ENCODE measurements around the gene APOA4.
"Not testable (repeated sequence)": the region's sequence is repeated elsewhere in the genome, so short reads cannot be mapped to it uniquely, and the experiment has no call there.

APOA4 gene

DNA sequence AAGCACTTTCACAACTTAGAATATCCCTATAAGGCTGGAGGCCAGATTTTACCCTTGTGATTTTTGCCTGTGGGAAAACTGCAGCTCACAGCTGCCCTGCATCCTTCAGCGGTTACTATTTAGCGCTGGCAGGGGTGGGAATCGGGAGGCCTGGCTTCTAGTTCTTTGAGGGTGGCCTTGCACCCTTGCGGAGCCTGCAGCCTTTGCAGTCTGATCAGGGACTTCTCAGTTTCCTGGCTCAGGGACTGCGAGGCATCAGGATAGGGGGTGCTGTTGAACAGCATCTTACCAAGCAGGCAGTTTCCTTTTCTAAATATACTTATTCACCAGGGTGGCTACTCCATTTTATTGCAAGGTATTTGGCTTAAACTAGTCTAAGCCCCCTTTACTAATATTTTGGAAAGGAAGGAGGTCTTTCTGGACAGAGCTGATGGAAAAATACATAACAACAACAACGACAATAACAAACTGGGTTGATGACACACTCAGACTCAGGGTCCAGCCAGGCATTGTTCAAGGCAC, 17.2 kb upstream of the APOA4 start:
- H3K27ac ChIP-seq, result no peak overlapping the region
- TF ChIP-seq, protein P1, sequence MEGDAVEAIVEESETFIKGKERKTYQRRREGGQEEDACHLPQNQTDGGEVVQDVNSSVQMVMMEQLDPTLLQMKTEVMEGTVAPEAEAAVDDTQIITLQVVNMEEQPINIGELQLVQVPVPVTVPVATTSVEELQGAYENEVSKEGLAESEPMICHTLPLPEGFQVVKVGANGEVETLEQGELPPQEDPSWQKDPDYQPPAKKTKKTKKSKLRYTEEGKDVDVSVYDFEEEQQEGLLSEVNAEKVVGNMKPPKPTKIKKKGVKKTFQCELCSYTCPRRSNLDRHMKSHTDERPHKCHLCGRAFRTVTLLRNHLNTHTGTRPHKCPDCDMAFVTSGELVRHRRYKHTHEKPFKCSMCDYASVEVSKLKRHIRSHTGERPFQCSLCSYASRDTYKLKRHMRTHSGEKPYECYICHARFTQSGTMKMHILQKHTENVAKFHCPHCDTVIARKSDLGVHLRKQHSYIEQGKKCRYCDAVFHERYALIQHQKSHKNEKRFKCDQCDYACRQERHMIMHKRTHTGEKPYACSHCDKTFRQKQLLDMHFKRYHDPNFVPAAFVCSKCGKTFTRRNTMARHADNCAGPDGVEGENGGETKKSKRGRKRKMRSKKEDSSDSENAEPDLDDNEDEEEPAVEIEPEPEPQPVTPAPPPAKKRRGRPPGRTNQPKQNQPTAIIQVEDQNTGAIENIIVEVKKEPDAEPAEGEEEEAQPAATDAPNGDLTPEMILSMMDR (conservative IDR thresholded peaks at IDR 0.05), result no peak

DNA sequence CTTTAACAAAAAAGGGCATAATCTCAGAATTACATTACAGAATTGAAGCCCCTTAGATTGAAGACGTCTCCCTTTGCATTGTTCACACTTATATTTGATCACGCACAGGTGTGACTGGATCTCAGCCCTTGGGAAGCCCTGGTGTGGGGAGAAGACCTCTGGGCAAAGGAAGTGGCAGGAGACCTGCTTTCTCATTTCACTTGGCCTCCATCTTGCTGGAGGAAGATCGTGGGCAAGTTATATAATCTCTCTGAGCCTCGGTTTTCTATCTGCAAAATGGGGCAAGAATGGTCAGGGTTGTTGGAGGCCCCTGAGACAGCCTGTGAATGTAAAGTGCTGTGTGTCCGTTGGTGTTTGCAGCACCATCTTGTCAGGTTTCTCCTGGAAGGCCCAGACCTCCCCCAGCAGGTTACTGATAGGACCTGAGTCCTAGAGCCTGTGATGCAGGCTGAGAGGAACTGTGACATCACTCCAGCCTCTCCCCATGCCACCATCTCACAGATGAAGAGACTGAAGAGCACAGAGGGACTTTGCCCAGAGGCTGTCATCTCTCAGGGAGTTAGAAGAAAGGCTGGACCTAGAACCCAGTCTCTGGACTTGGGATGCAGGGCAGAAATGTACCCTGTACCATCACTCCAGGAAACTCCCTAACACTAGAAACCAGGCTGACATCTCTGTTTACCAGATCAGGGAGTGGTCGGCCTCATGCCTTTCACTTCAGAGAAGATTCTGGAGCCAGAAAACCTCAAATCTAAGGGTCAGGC, 15.4 kb upstream of the APOA4 start:
- TF ChIP-seq, protein P1 (conservative IDR thresholded peaks at IDR 0.05), result no peak
- no peak overlapping the region for H3K27ac ChIP-seq

DNA sequence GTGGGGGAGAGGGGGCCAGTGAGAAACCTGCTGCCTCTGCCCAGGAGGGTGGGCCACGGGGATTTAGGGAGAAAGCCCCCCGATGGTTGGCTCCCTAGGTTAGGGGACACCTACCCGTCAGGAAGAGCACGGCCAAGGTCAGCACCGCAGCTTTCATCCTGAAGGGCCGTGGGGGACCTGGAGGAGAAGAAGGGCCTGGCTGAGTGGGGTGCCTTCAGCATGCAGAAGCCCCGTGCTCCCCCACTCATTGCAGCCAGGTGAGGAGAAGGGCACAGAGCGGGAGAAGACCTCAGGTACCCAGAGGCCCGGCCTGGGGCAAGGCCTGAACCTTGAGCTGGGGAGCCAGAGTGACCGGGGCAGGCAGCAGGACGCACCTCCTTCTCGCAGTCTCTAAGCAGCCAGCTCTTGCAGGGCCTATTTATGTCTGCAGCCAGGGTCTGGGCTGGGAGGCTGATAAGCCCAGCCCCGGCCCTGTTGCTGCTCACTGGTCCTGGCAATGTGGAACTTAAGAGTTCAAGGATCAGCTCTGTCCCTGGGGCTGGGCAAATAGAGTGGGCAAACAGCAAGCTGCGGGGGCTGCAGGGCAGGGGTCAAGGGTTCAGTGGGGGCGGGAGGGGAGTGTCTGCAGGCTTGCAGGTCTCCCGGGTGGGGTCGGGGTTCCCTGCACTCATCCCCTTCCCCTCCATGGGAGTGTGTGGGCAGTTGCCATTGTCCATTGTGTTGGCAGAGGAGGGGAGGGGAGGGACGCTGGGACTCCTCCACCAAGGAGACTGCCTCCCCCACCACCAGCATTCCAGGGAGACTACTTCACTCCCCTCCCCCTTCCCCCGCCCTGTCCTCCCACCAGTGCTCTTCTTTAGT, 14.4 kb upstream of the APOA4 start, which contains the start of gene APOA1:
Gene APOA1 (minus strand): TSS at position 392 of the 861 bp plus-strand sequence. CDS start 235 bp downstream, at position 157.
- peak within 1 kb of the TSS; percentile 69 for H3K27ac ChIP-seq
- TF ChIP-seq, protein P1 (conservative IDR thresholded peaks at IDR 0.05), result no peak

DNA sequence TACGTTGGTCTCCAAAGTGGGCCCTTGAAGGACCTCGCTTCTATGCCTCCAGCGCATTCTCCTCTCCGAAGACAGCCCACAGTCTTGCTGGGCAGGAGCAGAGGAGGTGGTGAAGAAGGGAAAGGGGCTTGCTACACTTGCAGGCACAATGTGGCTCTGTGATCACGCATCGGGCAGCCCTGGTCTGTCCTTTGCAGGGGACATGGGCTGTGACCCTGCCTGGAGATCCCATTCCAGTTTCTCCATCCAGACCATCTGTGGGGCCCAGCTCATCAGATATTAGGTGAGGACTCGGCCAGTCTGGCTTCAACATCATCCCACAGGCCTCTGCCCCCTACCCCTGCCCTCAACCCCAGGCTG, 13.5 kb upstream of the APOA4 start:
- H3K27ac ChIP-seq, result peak overlapping the region; percentile 69
- TF ChIP-seq, protein P1 (conservative IDR thresholded peaks at IDR 0.05), result no peak

DNA sequence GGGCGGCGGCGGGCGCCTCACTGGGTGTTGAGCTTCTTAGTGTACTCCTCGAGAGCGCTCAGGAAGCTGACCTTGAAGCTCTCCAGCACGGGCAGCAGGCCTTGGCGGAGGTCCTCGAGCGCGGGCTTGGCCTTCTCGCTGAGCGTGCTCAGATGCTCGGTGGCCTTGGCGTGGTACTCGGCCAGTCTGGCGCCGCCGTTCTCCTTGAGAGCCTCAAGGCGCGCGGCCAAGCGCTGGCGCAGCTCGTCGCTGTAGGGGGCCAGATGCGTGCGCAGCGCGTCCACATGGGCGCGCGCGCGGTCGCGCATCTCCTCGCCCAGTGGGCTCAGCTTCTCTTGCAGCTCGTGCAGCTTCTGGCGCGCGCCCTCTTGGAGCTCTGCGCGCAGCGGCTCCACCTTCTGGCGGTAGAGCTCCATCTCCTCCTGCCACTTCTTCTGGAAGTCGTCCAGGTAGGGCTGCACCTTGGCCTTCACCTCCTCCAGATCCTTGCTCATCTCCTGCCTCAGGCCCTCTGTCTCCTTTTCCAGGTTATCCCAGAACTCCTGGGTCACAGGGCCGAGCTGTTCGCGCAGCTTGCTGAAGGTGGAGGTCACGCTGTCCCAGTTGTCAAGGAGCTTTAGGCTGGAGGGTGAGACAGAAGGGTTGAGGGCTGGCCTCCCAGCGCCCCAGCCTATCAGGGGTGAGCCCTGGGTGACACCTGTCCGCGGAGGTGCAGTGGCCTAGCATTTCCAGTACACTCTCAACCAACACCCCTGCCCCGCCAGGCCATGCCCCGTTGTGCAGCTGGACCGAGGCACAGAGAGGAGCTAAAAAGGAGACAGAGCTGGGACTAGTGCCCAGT, 12.9 kb upstream of the APOA4 start:
- TF ChIP-seq, protein P1 (conservative IDR thresholded peaks at IDR 0.05), result peak; percentile 91
- peak overlapping the region; percentile 69 for H3K27ac ChIP-seq

DNA sequence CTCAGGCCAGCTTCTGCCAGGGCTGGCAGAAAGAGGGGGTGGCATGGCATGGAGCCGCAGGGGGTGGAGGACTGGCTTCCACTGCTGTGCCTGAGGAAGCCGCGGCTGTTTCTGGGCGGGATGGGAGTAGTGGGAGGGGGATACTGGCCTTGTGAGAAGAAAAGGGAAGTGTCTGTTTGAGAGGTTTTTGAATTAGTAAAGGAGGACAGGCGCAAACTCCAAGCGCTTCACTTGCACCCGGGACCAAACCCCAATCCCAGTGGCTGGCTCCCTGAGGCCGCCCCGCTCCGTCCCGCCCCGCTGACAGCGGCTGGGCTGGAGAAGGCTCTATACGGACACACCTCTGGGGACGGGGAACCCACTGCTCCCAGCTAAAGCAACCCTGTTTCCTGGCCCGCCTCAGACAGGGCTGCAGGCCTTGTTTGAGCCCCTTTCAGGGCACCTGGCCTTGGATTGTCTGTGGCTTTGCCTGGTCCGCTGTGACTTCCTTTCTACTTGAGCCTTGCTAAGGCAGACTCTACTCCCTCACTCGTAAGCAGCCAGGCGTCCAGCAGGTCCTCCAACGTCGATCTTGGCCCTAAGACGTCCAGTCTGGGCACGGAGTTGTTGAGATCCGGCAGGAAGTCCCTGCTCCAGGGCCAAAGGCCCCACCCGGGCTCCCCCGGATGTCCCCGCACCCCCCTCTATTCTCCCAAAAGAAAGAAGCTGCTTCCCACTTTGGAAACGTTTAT, 12.1 kb upstream of the APOA4 start:
- TF ChIP-seq, protein P1 (conservative IDR thresholded peaks at IDR 0.05), result no peak
- H3K27ac ChIP-seq, result peak overlapping the region; percentile 69

DNA sequence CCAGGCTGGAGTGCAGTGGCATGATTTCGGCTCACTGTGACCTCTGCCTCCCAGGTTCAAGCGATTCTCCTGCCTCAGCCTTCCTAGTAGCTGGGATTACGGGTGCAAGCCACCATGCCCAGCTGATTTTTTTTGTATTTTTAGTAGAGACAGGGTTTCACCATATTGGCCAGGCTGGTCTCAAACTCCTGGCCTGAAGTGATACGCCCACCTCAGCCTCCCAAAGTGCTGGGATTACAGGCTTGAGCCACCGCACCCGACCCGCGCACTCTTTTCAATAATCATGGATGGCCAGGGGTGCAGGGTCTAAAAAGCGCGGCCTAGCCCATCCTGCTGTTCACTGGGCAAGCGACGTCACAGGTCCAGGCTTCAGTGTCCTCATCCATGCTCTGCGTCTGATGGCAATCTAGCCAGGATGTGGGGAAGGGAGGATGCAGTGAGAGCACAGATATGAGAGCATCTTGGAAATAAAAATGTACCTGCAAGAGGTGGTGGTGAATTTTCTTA, 11.5 kb upstream of the APOA4 start:
- not testable (repeated sequence) for H3K27ac ChIP-seq
